ENCODE measurements around the gene BRSK2. TPM values are rescaled to one million over a fixed set of nuclear protein-coding genes. Genes with fewer than 3 reads are reported as not detected.

BRSK2 gene
- total RNA-seq: 0.46 and 1.1 TPM in 2 replicates

GRCh38 chr11:1389932-1390568 lies at the start of gene BRSK2:
BRSK2 (plus strand) TSS chr11:1389934; CDS start chr11:1390285, 351 bp downstream.

GRCh38 chr11:1486054-1486825 lies 96.5 kb downstream of the BRSK2 start, which contains the start of gene MOB2:
MOB2 (minus strand) TSS chr11:1486779; CDS start chr11:1486556, 223 bp downstream.

Other genes with a start within 250 kb of the BRSK2 start
- gene MUC5AC, start 232.0 kb upstream of the BRSK2 start, total RNA-seq: not detected in 2 replicates
- not detected in 2 replicates for gene MUC5B, start 166.9 kb upstream of the BRSK2 start, total RNA-seq
- gene TOLLIP, start 80.3 kb upstream of the BRSK2 start, total RNA-seq: 34.8 and 54.9 TPM in 2 replicates
- 25.5 and 31.0 TPM in 2 replicates for gene MOB2, start 96.8 kb downstream of the BRSK2 start, total RNA-seq
- 0.78 and 1.2 TPM in 2 replicates for gene DUSP8, start 182.3 kb downstream of the BRSK2 start, total RNA-seq
- not detected in 2 replicates for gene KRTAP5-1, start 195.3 kb downstream of the BRSK2 start, total RNA-seq
- gene KRTAP5-2, start 208.4 kb downstream of the BRSK2 start, total RNA-seq: not detected in 2 replicates
- gene KRTAP5-3, start 218.5 kb downstream of the BRSK2 start, total RNA-seq: not detected in 2 replicates
- not detected in 2 replicates for gene KRTAP5-4, start 232.2 kb downstream of the BRSK2 start, total RNA-seq
- gene KRTAP5-5, start 239.8 kb downstream of the BRSK2 start, total RNA-seq: not detected in 2 replicates

All from smooth muscle cell of the pulmonary artery (primary cell).